HEK293 (cell line): Measurements from ENCODE around the gene CPLX1.

Source experiments
- CTCF ChIA-PET: fragments of 350-600 bp; formaldehyde crosslinking; extraction: SDS; loops from one replicate; lab custom pipeline; 2021; ENCODE audit warnings: antibody characterized with exemption; lab: Yijun Ruan, JAX
- POLR2A ChIA-PET: fragments of 300-600 bp; formaldehyde crosslinking; extraction: SDS; loops from one replicate; lab custom pipeline; 2020; ENCODE audit warnings: antibody characterized with exemption, inconsistent platforms; lab: Yijun Ruan, JAX
- H3K27ac ChIP-seq: fragments of 200-500 bp; sonication (Bioruptor generic); 2 replicates; pipeline ENCODE4 v1.5.1; 2014; ENCODE audit warnings: low read depth, low read length, control low read depth, inconsistent platforms; ENCODE audit errors: extremely low read depth
- H3K36me3 ChIP-seq, 2 experiments: fragments of 200-500 bp in 1 of 2; sonication (Bioruptor generic) in 1 of 2; 1 replicate in 1 of 2; 2 replicates in 1 of 2; pipeline ENCODE4 v1.5.1; 2014 to 2017; ENCODE audit warnings: inconsistent platforms in 2 of 2, low read length in 2 of 2; ENCODE audit not compliant: control insufficient read depth in 2 of 2, insufficient read depth in 1 of 2
- H3K4me1 ChIP-seq: fragments of 200-500 bp; sonication (Bioruptor generic); 2 replicates; pipeline ENCODE4 v1.5.1; 2014; ENCODE audit warnings: mild to moderate bottlenecking, low read length, inconsistent platforms; ENCODE audit not compliant: control insufficient read depth, insufficient read depth
- H3K4me3 ChIP-seq: 2 replicates; pipeline ENCODE4 v1.5.1; 2011; ENCODE audit warnings: low read depth, mild to moderate bottlenecking, control low read depth, low read length, moderate library complexity
- H3K9me3 ChIP-seq: fragments of 200-500 bp; sonication (Bioruptor generic); 2 replicates; pipeline ENCODE4 v1.5.1; 2014; ENCODE audit warnings: low read depth, low read length, inconsistent platforms; ENCODE audit not compliant: control insufficient read depth, insufficient read depth
- BCL11A ChIP-seq: fragments of 450-650 bp; formaldehyde crosslinking; IDR thresholded peaks from 2 replicates; pipeline ENCODE4 v1.5.1; 2016; ENCODE audit warnings: low read depth, missing biosample characterization, missing genetic modification characterization
- GLI4 ChIP-seq: fragments of 450-650 bp; formaldehyde crosslinking; IDR thresholded peaks from 2 replicates; pipeline ENCODE4 v1.5.1; 2016; ENCODE audit warnings: missing biosample characterization, missing genetic modification characterization
- MZF1 ChIP-seq: fragments of 450-650 bp; formaldehyde crosslinking; IDR thresholded peaks from 2 replicates; pipeline ENCODE4 v1.5.1; 2017; ENCODE audit warnings: missing biosample characterization, missing genetic modification characterization, borderline replicate concordance
- YY1 ChIP-seq: fragments of 450-650 bp; formaldehyde crosslinking; IDR thresholded peaks from 2 replicates; pipeline ENCODE4 v1.5.1; 2018; ENCODE audit warnings: missing biosample characterization, missing genetic modification characterization
- ZBTB8A ChIP-seq: fragments of 450-650 bp; formaldehyde crosslinking; IDR thresholded peaks from 2 replicates; pipeline ENCODE4 v1.5.1; 2016; ENCODE audit warnings: missing biosample characterization, missing genetic modification characterization
- ZFP3 ChIP-seq: fragments of 450-650 bp; formaldehyde crosslinking; IDR thresholded peaks from 2 replicates; pipeline ENCODE4 v1.5.1; 2016; ENCODE audit warnings: low read depth, missing biosample characterization, missing genetic modification characterization
- ZNF157 ChIP-seq: fragments of 450-650 bp; formaldehyde crosslinking; IDR thresholded peaks from 2 replicates; pipeline ENCODE4 v1.5.1; 2016; ENCODE audit warnings: missing biosample characterization, missing genetic modification characterization
- ZNF184 ChIP-seq: fragments of 450-650 bp; IDR thresholded peaks from 2 replicates; pipeline ENCODE4 v1.5.1; 2018; ENCODE audit warnings: missing biosample characterization, mild to moderate bottlenecking, missing genetic modification characterization
- ZNF214 ChIP-seq: fragments of 450-650 bp; formaldehyde crosslinking; IDR thresholded peaks from 2 replicates; pipeline ENCODE4 v1.5.1; 2017; ENCODE audit warnings: missing biosample characterization, mild to moderate bottlenecking, missing genetic modification characterization, borderline replicate concordance
- ZNF23 ChIP-seq: fragments of 450-650 bp; formaldehyde crosslinking; IDR thresholded peaks from 2 replicates; pipeline ENCODE4 v1.5.1; 2016; ENCODE audit warnings: missing biosample characterization, missing genetic modification characterization, borderline replicate concordance
- ZNF311 ChIP-seq: fragments of 450-650 bp; formaldehyde crosslinking; IDR thresholded peaks from 2 replicates; pipeline ENCODE4 v1.5.1; 2017; ENCODE audit warnings: missing biosample characterization, missing genetic modification characterization, borderline replicate concordance
- ZNF514 ChIP-seq: fragments of 450-650 bp; formaldehyde crosslinking; IDR thresholded peaks from 2 replicates; pipeline ENCODE4 v1.5.1; 2016; ENCODE audit warnings: missing biosample characterization, missing genetic modification characterization
- ZNF530 ChIP-seq: fragments of 450-650 bp; formaldehyde crosslinking; IDR thresholded peaks from 2 replicates; pipeline ENCODE4 v1.5.1; 2016; ENCODE audit warnings: low read depth, missing biosample characterization, missing genetic modification characterization
- ZNF707 ChIP-seq: fragments of 450-650 bp; formaldehyde crosslinking; IDR thresholded peaks from 2 replicates; pipeline ENCODE4 v1.5.1; 2016; ENCODE audit warnings: missing biosample characterization, missing genetic modification characterization
- ZNF747 ChIP-seq: fragments of 450-650 bp; formaldehyde crosslinking; IDR thresholded peaks from 2 replicates; pipeline ENCODE4 v1.5.1; 2016; ENCODE audit warnings: missing biosample characterization, missing genetic modification characterization
- ZNF785 ChIP-seq: fragments of 450-650 bp; formaldehyde crosslinking; IDR thresholded peaks from 2 replicates; pipeline ENCODE4 v1.5.1; 2016; ENCODE audit warnings: missing biosample characterization, missing genetic modification characterization
- TF ChIP-seq, protein P1 (sequence below): fragments of 450-650 bp; formaldehyde crosslinking; IDR thresholded peaks from 2 replicates; pipeline ENCODE4 v1.5.1; 2016; ENCODE audit warnings: missing biosample characterization, missing genetic modification characterization
- TF ChIP-seq, protein P2 (sequence below): fragments of 450-650 bp; formaldehyde crosslinking; IDR thresholded peaks from 2 replicates; pipeline ENCODE4 v1.5.1; 2016; ENCODE audit warnings: missing biosample characterization, missing genetic modification characterization
- TF ChIP-seq, protein P3 (sequence below): fragments of 450-650 bp; formaldehyde crosslinking; IDR thresholded peaks from 2 replicates; pipeline ENCODE4 v1.5.1; 2016; ENCODE audit warnings: missing biosample characterization, missing genetic modification characterization
- TF ChIP-seq, protein P4 (sequence below): fragments of 450-650 bp; IDR thresholded peaks from 2 replicates; pipeline ENCODE4 v1.5.1; 2018; ENCODE audit warnings: missing biosample characterization, mild to moderate bottlenecking, missing genetic modification characterization
- TF ChIP-seq, protein P5 (sequence below): sonication (generic); formaldehyde crosslinking; IDR thresholded peaks from 2 replicates; pipeline ENCODE4 v1.8.1; 2022; ENCODE audit warnings: mild to moderate bottlenecking, moderate library complexity, missing genetic modification reagents
- TF ChIP-seq, protein P6 (sequence below): fragments of 450-650 bp; formaldehyde crosslinking; IDR thresholded peaks from 2 replicates; pipeline ENCODE4 v1.5.1; 2016; ENCODE audit warnings: missing biosample characterization, missing genetic modification characterization

Gene CPLX1

DNA sequence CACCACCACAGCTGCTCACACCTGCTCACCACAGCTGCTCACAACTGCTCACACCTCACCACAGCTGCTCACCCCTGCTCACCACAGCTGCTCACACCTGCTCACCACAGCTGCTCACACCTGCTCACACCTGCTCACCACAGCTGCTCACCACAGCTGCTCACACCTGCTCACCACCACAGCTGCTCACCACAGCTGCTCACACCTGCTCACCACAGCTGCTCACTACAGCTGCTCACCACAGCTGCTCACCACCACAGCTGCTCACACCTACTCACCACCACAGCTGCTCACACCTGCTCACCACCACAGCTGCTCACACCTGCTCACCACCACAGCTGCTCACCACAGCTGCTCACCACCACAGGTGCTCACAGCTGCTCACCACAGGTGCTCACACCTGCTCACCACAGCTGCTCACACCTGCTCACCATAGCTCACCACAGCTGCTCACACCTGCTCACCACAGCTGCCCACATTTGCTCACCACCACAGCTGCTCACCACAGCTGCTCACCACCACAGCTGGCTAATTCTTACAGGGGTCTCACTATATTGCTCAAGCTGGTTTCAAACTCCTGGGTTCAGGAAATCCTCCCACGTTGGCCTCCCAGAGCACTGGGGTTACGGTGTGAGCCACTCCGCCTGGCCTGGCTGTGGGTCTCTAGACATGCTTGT lies 30.4 kb upstream of the CPLX1 start:
- no peak for TF ChIP-seq ZNF785 (tag by site-specific recombination)
- TF ChIP-seq, protein P1, sequence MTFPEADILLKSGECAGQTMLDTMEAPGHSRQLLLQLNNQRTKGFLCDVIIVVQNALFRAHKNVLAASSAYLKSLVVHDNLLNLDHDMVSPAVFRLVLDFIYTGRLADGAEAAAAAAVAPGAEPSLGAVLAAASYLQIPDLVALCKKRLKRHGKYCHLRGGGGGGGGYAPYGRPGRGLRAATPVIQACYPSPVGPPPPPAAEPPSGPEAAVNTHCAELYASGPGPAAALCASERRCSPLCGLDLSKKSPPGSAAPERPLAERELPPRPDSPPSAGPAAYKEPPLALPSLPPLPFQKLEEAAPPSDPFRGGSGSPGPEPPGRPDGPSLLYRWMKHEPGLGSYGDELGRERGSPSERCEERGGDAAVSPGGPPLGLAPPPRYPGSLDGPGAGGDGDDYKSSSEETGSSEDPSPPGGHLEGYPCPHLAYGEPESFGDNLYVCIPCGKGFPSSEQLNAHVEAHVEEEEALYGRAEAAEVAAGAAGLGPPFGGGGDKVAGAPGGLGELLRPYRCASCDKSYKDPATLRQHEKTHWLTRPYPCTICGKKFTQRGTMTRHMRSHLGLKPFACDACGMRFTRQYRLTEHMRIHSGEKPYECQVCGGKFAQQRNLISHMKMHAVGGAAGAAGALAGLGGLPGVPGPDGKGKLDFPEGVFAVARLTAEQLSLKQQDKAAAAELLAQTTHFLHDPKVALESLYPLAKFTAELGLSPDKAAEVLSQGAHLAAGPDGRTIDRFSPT (tag by site-specific recombination) = no peak
- TF ChIP-seq, protein P2, sequence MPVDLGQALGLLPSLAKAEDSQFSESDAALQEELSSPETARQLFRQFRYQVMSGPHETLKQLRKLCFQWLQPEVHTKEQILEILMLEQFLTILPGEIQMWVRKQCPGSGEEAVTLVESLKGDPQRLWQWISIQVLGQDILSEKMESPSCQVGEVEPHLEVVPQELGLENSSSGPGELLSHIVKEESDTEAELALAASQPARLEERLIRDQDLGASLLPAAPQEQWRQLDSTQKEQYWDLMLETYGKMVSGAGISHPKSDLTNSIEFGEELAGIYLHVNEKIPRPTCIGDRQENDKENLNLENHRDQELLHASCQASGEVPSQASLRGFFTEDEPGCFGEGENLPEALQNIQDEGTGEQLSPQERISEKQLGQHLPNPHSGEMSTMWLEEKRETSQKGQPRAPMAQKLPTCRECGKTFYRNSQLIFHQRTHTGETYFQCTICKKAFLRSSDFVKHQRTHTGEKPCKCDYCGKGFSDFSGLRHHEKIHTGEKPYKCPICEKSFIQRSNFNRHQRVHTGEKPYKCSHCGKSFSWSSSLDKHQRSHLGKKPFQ (tag by site-specific recombination) = 0 out of 2 replicates have a peak, but pooled peaks have one; percentile 45
- Histone ChIP-seq H3K36me3 (peaks cover 3 to 44% of the 10 kb centered on the region in 2 experiments; a peak in 2 of 3 replicates), H3K9me3 (no peaks in the 10 kb centered on the region), H3K4me3 (no peak overlapping the region), H3K4me1 (no peaks in the 10 kb centered on the region), H3K27ac (no peak overlapping the region)
- ChIA-PET CTCF (no interaction called here), POLR2A (no interaction called here)

DNA sequence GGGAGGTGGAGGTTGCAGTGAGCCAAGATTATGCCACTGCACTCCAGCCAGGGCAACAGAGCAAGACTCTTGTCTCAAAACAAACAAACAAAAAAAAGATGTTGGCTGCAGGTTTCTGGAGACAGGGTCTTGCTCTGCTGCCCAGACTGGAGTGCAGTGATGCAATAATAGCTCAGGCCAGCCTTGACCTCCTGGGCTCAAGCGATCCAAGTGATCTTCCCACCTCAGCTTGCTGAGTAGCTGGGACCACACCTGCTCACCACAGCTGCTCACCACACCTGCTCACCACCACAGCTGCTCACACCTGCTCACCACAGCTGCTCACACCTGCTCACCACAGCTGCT lies 29.9 kb upstream of the CPLX1 start:
- ChIA-PET POLR2A (interaction anchor here (0.6 kb wide), 1 partner anchor 8 kb away, joined by 3 read pairs; no protein-coding TSS in a partner anchor), CTCF (no interaction called here)
- H3K9me3 ChIP-seq = no peaks in the 10 kb centered on the region
- H3K4me1 ChIP-seq = no peaks in the 10 kb centered on the region
- H3K4me3 ChIP-seq = no peak overlapping the region
- no peak for TF ChIP-seq ZNF311 (tag by site-specific recombination)
- no peak for TF ChIP-seq BCL11A (tag by site-specific recombination)
- TF ChIP-seq ZNF514 (tag by site-specific recombination) = no peak
- TF ChIP-seq ZBTB8A (tag by site-specific recombination) = no peak
- TF ChIP-seq ZNF157 = no peak
- no peak for TF ChIP-seq MZF1
- no peak for TF ChIP-seq GLI4 (tag by site-specific recombination)
- TF ChIP-seq ZNF23 (tag by site-specific recombination) = no peak
- TF ChIP-seq ZFP3 (tag by site-specific recombination) = no peak
- TF ChIP-seq, protein P3, sequence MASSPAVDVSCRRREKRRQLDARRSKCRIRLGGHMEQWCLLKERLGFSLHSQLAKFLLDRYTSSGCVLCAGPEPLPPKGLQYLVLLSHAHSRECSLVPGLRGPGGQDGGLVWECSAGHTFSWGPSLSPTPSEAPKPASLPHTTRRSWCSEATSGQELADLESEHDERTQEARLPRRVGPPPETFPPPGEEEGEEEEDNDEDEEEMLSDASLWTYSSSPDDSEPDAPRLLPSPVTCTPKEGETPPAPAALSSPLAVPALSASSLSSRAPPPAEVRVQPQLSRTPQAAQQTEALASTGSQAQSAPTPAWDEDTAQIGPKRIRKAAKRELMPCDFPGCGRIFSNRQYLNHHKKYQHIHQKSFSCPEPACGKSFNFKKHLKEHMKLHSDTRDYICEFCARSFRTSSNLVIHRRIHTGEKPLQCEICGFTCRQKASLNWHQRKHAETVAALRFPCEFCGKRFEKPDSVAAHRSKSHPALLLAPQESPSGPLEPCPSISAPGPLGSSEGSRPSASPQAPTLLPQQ (tag by site-specific recombination) = no peak
- TF ChIP-seq, protein P4, sequence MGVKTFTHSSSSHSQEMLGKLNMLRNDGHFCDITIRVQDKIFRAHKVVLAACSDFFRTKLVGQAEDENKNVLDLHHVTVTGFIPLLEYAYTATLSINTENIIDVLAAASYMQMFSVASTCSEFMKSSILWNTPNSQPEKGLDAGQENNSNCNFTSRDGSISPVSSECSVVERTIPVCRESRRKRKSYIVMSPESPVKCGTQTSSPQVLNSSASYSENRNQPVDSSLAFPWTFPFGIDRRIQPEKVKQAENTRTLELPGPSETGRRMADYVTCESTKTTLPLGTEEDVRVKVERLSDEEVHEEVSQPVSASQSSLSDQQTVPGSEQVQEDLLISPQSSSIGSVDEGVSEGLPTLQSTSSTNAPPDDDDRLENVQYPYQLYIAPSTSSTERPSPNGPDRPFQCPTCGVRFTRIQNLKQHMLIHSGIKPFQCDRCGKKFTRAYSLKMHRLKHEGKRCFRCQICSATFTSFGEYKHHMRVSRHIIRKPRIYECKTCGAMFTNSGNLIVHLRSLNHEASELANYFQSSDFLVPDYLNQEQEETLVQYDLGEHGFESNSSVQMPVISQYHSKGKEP = no peak
- H3K27ac ChIP-seq = no peak overlapping the region
- peaks cover 0 to 45% of the 10 kb centered on the region in 2 experiments; a peak in 2 of 3 replicates for H3K36me3 ChIP-seq

DNA sequence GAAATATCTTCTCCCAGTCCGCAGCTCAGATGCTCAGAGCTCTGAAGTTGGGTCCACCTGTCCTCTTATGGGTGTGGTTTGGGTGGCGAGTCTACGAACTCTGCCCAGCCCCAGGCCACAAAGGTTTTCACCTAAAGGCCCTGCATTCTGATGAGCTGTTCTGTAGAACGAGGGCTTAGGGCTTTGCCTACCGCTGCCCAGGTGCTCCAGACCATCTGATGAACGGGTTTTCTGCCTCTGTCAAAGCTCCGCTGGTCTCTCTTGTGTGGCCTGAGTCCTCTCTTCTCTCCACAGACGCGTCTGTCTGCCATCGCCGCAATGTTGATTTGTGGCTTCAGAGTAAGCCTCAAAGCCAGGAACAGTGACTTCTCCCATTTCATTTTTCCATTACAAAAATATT lies 28.4 kb upstream of the CPLX1 start:
- Histone ChIP-seq H3K4me3 (no peak overlapping the region), H3K36me3 (peaks cover 0 to 45% of the 10 kb centered on the region in 2 experiments; a peak in 1 of 3 replicates), H3K27ac (no peak overlapping the region), H3K9me3 (no peaks in the 10 kb centered on the region), H3K4me1 (no peaks in the 10 kb centered on the region)
- ChIA-PET CTCF (no interaction called here), POLR2A (no interaction called here)
- TF ChIP-seq ZNF707 (no peak), ZNF184 (no peak), ZNF747 (tag by site-specific recombination) (no peak), YY1 (tag by site-specific recombination) (no peak), ZNF214 (no peak), ZNF530 (no peak)
- TF ChIP-seq, protein P5, sequence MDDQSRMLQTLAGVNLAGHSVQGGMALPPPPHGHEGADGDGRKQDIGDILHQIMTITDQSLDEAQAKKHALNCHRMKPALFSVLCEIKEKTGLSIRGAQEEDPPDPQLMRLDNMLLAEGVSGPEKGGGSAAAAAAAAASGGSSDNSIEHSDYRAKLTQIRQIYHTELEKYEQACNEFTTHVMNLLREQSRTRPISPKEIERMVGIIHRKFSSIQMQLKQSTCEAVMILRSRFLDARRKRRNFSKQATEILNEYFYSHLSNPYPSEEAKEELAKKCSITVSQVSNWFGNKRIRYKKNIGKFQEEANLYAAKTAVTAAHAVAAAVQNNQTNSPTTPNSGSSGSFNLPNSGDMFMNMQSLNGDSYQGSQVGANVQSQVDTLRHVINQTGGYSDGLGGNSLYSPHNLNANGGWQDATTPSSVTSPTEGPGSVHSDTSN (CRISPR knock-in tag) = no peak
- TF ChIP-seq, protein P6, sequence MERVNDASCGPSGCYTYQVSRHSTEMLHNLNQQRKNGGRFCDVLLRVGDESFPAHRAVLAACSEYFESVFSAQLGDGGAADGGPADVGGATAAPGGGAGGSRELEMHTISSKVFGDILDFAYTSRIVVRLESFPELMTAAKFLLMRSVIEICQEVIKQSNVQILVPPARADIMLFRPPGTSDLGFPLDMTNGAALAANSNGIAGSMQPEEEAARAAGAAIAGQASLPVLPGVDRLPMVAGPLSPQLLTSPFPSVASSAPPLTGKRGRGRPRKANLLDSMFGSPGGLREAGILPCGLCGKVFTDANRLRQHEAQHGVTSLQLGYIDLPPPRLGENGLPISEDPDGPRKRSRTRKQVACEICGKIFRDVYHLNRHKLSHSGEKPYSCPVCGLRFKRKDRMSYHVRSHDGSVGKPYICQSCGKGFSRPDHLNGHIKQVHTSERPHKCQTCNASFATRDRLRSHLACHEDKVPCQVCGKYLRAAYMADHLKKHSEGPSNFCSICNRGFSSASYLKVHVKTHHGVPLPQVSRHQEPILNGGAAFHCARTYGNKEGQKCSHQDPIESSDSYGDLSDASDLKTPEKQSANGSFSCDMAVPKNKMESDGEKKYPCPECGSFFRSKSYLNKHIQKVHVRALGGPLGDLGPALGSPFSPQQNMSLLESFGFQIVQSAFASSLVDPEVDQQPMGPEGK (tag by site-specific recombination) = no peak
